SK-N-SH treated with all-trans-retinoic acid at 6 μM for 48 hours (cell line): ENCODE results near the gene NPR1.
"Not testable (repeated sequence)": the region's sequence is repeated elsewhere in the genome, so short reads cannot be mapped to it uniquely, and the experiment has no call there.

Experiments used
- ARNTL ChIP-seq: fragments of 450-650 bp; formaldehyde crosslinking; IDR thresholded peaks from 2 replicates; pipeline ENCODE4 v1.5.0; 2020; ENCODE audit warnings: low read depth, mild to moderate bottlenecking, moderate library complexity, borderline replicate concordance
- BACH2 ChIP-seq: fragments of 250-450 bp; sonication (Bioruptor Pico); IDR thresholded peaks from 2 replicates; pipeline ENCODE4 v1.9.0; 2021; ENCODE audit warnings: mild to moderate bottlenecking, borderline replicate concordance
- CSDC2 ChIP-seq: fragments of 250-450 bp; sonication (Bioruptor Pico); IDR thresholded peaks from 2 replicates; pipeline ENCODE4 v1.5.0; 2020; ENCODE audit warnings: mild to moderate bottlenecking, moderate library complexity
- ISL1 ChIP-seq: fragments of 250-450 bp; sonication (Bioruptor Pico); IDR thresholded peaks from 2 replicates; pipeline ENCODE4 v2.1.2; 2022; ENCODE audit warnings: mild to moderate bottlenecking, moderate library complexity
- ZFP3 ChIP-seq: fragments of 250-450 bp; sonication (Bioruptor Pico); IDR thresholded peaks from 2 replicates; pipeline ENCODE4 v1.5.0; 2020; ENCODE audit warnings: mild to moderate bottlenecking, moderate library complexity

- TF ChIP-seq BACH2; ARNTL (CRISPR knock-in tag); CSDC2 (CRISPR knock-in tag); ZFP3; ISL1 (CRISPR knock-in tag): not testable (repeated sequence)
Measured at GRCh38 chr1:153716211-153716610, 37.7 kb downstream of the NPR1 start.
